Astrocyte (in vitro differentiated cells and primary cell): ENCODE data around the gene ZNF778.

ENCODE experiments used
- CTCF ChIP-seq: IDR thresholded peaks from 2 replicates; pipeline ENCODE4 v1.5.1; 2011; ENCODE audit warnings: low read depth, mild to moderate bottlenecking, inconsistent platforms, low read length, moderate library complexity; ENCODE audit not compliant: insufficient read depth
- EZH2 ChIP-seq: IDR thresholded peaks from 2 replicates; pipeline ENCODE4 v1.6.1; 2012; ENCODE audit warnings: mild to moderate bottlenecking, low read length, inconsistent platforms; ENCODE audit not compliant: insufficient read depth

- no peak for TF ChIP-seq CTCF
- no peak for TF ChIP-seq EZH2
These were observed 29.6 kb upstream of the ZNF778 start for GRCh38 chr16:89187770-89188392.
